A549 (cell line): ENCODE results near the gene CYB561D1.

ENCODE experiments used
- CTCF ChIP-seq: fragments of >200 bp; sonication (Bioruptor Twin); formaldehyde crosslinking; IDR thresholded peaks from 3 replicates; pipeline ENCODE4 v1.5.1; 2016
- ESRRA ChIP-seq: fragments of 150-350 bp; IDR thresholded peaks from 2 replicates; pipeline ENCODE4 v1.6.1; 2014; ENCODE audit warnings: mild to moderate bottlenecking, low read length, borderline replicate concordance
- HDAC2 ChIP-seq: fragments of 200-600 bp; sonication (generic); IDR thresholded peaks from 2 replicates; pipeline ENCODE4 v1.6.1; 2016
- JUN ChIP-seq, 2 experiments: fragments of >200 bp; sonication (Bioruptor Twin); formaldehyde crosslinking; IDR thresholded peaks; 2 replicates in 1 of 2; 3 replicates in 1 of 2; pipeline ENCODE4 v1.6.1; 2016 to 2017
- MAX ChIP-seq: IDR thresholded peaks from 2 replicates; pipeline ENCODE4 v1.6.1; 2012
- POLR2A ChIP-seq: IDR thresholded peaks from 2 replicates; pipeline ENCODE4 v1.6.1; 2012; ENCODE audit warnings: mild to moderate bottlenecking, low read length
- RFX5 ChIP-seq: fragments of 450-650 bp; IDR thresholded peaks from 2 replicates; pipeline ENCODE4 v1.7.1; 2014; ENCODE audit warnings: antibody characterized with exemption, mild to moderate bottlenecking, moderate library complexity
- SREBF2 ChIP-seq: fragments of 450-650 bp; IDR thresholded peaks from 2 replicates; pipeline ENCODE4 v1.6.1; 2014; ENCODE audit warnings: mild to moderate bottlenecking, moderate library complexity
- TF ChIP-seq, protein P1 (sequence below): fragments of 200-600 bp; sonication (generic); IDR thresholded peaks from 2 replicates; pipeline ENCODE4 v1.6.1; 2016; ENCODE audit warnings: antibody characterized with exemption, mild to moderate bottlenecking, moderate library complexity

DNA sequence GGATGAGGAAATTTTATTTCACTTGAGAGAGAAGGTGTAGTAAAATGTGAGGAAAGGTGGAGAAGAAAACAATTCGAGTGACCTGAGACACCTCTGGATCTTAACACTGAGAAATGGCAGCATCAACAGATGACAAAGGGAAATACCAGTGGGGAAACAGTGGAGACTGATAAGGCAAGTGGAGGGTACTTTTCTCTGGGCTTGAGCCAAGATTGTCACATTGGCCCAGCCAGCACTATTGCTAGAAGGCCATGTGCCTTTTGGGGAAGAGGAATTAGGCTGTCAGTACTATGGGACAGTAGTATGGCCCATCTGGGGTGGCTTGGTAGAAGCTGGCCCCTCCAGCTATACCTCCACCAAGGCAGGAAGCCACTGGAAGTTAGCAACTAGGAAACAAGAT, 19.2 kb upstream of the CYB561D1 start:
- TF ChIP-seq CTCF (no peak), JUN (IDR thresholded peaks at IDR 0.05) (no peak), RFX5 (no peak), MAX (no peak), POLR2A (no peak), ESRRA (no peak), SREBF2 (no peak), HDAC2 (no peak)
- TF ChIP-seq, protein P1, sequence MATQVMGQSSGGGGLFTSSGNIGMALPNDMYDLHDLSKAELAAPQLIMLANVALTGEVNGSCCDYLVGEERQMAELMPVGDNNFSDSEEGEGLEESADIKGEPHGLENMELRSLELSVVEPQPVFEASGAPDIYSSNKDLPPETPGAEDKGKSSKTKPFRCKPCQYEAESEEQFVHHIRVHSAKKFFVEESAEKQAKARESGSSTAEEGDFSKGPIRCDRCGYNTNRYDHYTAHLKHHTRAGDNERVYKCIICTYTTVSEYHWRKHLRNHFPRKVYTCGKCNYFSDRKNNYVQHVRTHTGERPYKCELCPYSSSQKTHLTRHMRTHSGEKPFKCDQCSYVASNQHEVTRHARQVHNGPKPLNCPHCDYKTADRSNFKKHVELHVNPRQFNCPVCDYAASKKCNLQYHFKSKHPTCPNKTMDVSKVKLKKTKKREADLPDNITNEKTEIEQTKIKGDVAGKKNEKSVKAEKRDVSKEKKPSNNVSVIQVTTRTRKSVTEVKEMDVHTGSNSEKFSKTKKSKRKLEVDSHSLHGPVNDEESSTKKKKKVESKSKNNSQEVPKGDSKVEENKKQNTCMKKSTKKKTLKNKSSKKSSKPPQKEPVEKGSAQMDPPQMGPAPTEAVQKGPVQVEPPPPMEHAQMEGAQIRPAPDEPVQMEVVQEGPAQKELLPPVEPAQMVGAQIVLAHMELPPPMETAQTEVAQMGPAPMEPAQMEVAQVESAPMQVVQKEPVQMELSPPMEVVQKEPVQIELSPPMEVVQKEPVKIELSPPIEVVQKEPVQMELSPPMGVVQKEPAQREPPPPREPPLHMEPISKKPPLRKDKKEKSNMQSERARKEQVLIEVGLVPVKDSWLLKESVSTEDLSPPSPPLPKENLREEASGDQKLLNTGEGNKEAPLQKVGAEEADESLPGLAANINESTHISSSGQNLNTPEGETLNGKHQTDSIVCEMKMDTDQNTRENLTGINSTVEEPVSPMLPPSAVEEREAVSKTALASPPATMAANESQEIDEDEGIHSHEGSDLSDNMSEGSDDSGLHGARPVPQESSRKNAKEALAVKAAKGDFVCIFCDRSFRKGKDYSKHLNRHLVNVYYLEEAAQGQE = no peak
